Activated CD8-positive, alpha-beta T cell treated with anti-CD3 and anti-CD28 coated beads, Interleukin-2, amount 10 ng/mL, durations not matched to agents 7 days and 5 days (primary cell): Measurements from ENCODE around the gene KLF2. TPM values are rescaled to one million over a fixed set of nuclear protein-coding genes. Genes with fewer than 3 reads are reported as not detected.

Experiments used
- ATAC-seq: fragments of 150-1000 bp; cut with Tn5 transposase; one replicate; pipeline ENCODE4 v1.10.0; 2021; ENCODE audit warnings: moderate library complexity
- CTCF ChIA-PET: fragments of 350-600 bp; sonication (Branson Sonifier 250); formaldehyde crosslinking; loops from one replicate; lab custom pipeline; 2021; ENCODE audit warnings: antibody characterized with exemption; lab: Charles Lee
- POLR2A ChIA-PET: fragments of 350-600 bp; sonication (Branson Sonifier 250); formaldehyde crosslinking; loops from one replicate; lab custom pipeline; 2021; ENCODE audit warnings: antibody characterized with exemption; lab: Charles Lee
- DNase-seq: peaks from one replicate; pipeline ENCODE4 v3.0.0-alpha.2; 2020
- H3K27ac Mint-ChIP-seq: one replicate; pipeline ENCODE4 v1.8.0; 2021; ENCODE audit warnings: mild to moderate bottlenecking, mixed read lengths
- H3K27me3 Mint-ChIP-seq: one replicate; pipeline ENCODE4 v1.8.0; 2021; ENCODE audit warnings: low read depth, mixed read lengths
- H3K36me3 Mint-ChIP-seq: one replicate; pipeline ENCODE4 v1.8.0; 2021; ENCODE audit warnings: low read depth, mixed read lengths
- H3K4me1 Mint-ChIP-seq: one replicate; pipeline ENCODE4 v1.8.0; 2021; ENCODE audit warnings: low read depth, mixed read lengths
- H3K4me3 Mint-ChIP-seq: one replicate; pipeline ENCODE4 v1.8.0; 2021; ENCODE audit warnings: mild to moderate bottlenecking, mixed read lengths
- H3K9me3 Mint-ChIP-seq: one replicate; pipeline ENCODE4 v1.8.0; 2022; ENCODE audit warnings: mixed read lengths; ENCODE audit not compliant: insufficient read depth
- total RNA-seq, 2 experiments: library from RNA; stranded (reverse); gene quantifications; one replicate each; pipeline ENCODE4 v1.2.3, GENCODE V29; 2021

KLF2 gene
- total RNA-seq, 2 experiments from 2014 or later = 96.0 to 100 TPM

- H3K27ac Mint-ChIP-seq = peak overlapping the region; percentile 44
- POLR2A ChIA-PET = interaction anchor here (1.0 to 22.4 kb wide), 7 partner anchors 9 to 48 kb away, joined by 3 to 556 read pairs (median 4); partner anchors contain the start of gene KLF2
- peaks cover 51% of the 10 kb centered on the region for H3K36me3 Mint-ChIP-seq
- CTCF ChIA-PET = interaction anchor here (0.5 to 3.4 kb wide), 18 partner anchors 10 to 177 kb away, joined by 3 to 30 read pairs (median 6); no protein-coding TSS in a partner anchor
- peaks cover 54% of the 10 kb centered on the region for H3K4me1 Mint-ChIP-seq
- H3K27me3 Mint-ChIP-seq = no peaks in the 10 kb centered on the region
- H3K4me3 Mint-ChIP-seq = no peak overlapping the region
- DNase-seq (peak; percentile 46), ATAC-seq (no peak)
- H3K9me3 Mint-ChIP-seq = no peaks in the 10 kb centered on the region
Measured at GRCh38 chr19:16376649-16377048, 52.0 kb downstream of the KLF2 start.

- peaks cover 46% of the 10 kb centered on the region for H3K36me3 Mint-ChIP-seq
- no peak for ATAC-seq
- CTCF ChIA-PET = interaction anchor here (0.7 to 3.4 kb wide), 8 partner anchors 9 to 130 kb away, joined by 3 to 30 read pairs (median 12); no protein-coding TSS in a partner anchor
- no peaks in the 10 kb centered on the region for H3K27me3 Mint-ChIP-seq
- POLR2A ChIA-PET = interaction anchor here (1.0 to 22.4 kb wide), 2 partner anchors 10 to 49 kb away, joined by 3 to 556 read pairs; partner anchors contain the start of gene KLF2
- H3K4me1 Mint-ChIP-seq = peaks cover 63% of the 10 kb centered on the region
- H3K9me3 Mint-ChIP-seq = no peaks in the 10 kb centered on the region
- H3K4me3 Mint-ChIP-seq = no peak overlapping the region
- peak overlapping the region; percentile 1 for H3K27ac Mint-ChIP-seq
- DNase-seq = no peak
Measured at GRCh38 chr19:16377521-16377920, 52.9 kb downstream of the KLF2 start.

Other genes starting within 250 kb of the KLF2 start
- gene TPM4, start 248.3 kb upstream of the KLF2 start, total RNA-seq = 100 to 1,000 TPM; 424 to 436 TPM
- gene RAB8A, start 212.9 kb upstream of the KLF2 start, total RNA-seq = 100 to 1,000 TPM; 156 to 167 TPM
- 10 to 100 TPM; 83.6 to 84.3 TPM for gene HSH2D, start 181.1 kb upstream of the KLF2 start, total RNA-seq
- not detected for gene CIB3, start 151.3 kb upstream of the KLF2 start, total RNA-seq
- gene FAM32A, start 139.4 kb upstream of the KLF2 start, total RNA-seq = 10 to 100 TPM; 65.8 to 69.4 TPM
- gene AP1M1, start 126.9 kb upstream of the KLF2 start, total RNA-seq = 100 to 1,000 TPM; 184 to 186 TPM
- 10 to 100 TPM; 34.1 to 35.5 TPM for gene EPS15L1, start 147.1 kb downstream of the KLF2 start, total RNA-seq
- not detected for gene CALR3, start 171.3 kb downstream of the KLF2 start, total RNA-seq
- gene C19orf44, start 171.6 kb downstream of the KLF2 start, total RNA-seq = 1 to 10 TPM; 3.0 to 3.1 TPM
- gene CHERP, start 217.6 kb downstream of the KLF2 start, total RNA-seq = 10 to 100 TPM; 60.0 to 60.8 TPM
- 10 to 100 TPM; 55.6 to 61.9 TPM for gene SLC35E1, start 247.6 kb downstream of the KLF2 start, total RNA-seq